GM21717 (cell line): ENCODE results near the gene LIPE.
"Not testable (repeated sequence)": the region's sequence is repeated elsewhere in the genome, so short reads cannot be mapped to it uniquely, and the experiment has no call there.

Experiments used
- ATAC-seq: cut with Tn5 transposase; IDR thresholded peaks from one replicate; pipeline ENCODE4 v1.9.1; 2021; ENCODE audit warnings: mild to moderate bottlenecking, moderate library complexity; ENCODE audit not compliant: unreplicated experiment

Gene LIPE, protein sequence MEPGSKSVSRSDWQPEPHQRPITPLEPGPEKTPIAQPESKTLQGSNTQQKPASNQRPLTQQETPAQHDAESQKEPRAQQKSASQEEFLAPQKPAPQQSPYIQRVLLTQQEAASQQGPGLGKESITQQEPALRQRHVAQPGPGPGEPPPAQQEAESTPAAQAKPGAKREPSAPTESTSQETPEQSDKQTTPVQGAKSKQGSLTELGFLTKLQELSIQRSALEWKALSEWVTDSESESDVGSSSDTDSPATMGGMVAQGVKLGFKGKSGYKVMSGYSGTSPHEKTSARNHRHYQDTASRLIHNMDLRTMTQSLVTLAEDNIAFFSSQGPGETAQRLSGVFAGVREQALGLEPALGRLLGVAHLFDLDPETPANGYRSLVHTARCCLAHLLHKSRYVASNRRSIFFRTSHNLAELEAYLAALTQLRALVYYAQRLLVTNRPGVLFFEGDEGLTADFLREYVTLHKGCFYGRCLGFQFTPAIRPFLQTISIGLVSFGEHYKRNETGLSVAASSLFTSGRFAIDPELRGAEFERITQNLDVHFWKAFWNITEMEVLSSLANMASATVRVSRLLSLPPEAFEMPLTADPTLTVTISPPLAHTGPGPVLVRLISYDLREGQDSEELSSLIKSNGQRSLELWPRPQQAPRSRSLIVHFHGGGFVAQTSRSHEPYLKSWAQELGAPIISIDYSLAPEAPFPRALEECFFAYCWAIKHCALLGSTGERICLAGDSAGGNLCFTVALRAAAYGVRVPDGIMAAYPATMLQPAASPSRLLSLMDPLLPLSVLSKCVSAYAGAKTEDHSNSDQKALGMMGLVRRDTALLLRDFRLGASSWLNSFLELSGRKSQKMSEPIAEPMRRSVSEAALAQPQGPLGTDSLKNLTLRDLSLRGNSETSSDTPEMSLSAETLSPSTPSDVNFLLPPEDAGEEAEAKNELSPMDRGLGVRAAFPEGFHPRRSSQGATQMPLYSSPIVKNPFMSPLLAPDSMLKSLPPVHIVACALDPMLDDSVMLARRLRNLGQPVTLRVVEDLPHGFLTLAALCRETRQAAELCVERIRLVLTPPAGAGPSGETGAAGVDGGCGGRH

DNA sequence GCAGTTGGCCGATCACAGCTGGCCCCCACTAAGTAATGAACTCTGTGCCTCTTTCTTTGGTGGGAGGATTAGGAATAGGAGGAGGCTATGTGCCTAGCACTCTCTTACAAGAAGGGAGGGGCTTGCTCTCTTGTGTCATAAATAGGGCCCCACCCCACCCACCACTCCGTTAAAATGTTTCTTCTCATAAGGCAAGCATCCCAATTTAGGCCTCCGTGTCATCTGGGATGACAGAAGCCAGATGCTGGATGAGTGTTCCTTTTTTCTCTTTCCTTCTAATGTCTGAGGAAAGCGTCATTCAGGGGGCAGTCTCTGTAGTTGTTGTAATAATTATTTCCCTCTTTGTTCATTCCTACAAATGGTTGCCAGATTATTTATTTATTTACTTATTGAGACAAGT is at the start of gene LIPE:
Gene LIPE (minus strand): TSS at position 76 of the 400 bp plus-strand sequence. CDS start 239 bp downstream, outside the sequence.
- no peak for ATAC-seq

DNA sequence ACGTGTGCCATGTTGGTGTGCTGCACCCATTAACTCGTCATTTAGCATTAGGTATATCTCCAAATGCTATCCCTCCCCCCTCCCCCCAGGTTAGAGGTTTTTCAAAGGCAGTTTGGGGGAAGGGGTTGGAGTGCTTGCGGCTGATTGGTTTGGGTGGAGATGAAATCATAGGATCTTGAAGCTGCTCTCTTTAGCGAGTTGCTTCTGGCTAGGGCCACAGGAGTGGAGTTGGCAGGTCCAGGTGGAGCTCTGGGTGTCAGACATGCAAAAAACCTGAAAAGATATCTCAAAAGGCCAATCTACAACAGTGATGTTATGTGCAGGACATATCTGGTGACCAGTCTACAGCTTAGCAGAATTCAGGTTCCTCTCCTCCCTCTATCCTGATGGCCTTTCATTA is 48.2 kb upstream of the LIPE start:
- no peak for ATAC-seq

DNA sequence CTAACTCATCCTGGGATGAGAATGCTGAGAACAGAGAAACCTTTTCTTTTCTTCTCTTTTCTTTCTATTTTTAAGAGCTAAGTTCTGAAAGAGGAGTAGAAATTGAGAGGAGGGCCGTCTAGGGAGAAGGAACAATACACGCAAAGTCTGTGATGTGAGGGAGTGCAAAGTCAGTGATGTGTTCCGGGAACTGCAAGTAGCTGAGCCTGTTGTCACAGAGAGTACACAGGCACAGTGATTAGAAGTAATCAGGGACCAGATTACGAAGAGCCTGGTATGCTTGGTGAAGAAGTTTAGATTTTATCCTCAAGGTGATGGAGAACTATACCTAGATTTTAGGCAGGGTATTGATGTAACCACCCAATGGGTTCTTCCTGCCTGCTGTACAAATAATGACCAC is 47.6 kb upstream of the LIPE start:
- ATAC-seq, result no peak

DNA sequence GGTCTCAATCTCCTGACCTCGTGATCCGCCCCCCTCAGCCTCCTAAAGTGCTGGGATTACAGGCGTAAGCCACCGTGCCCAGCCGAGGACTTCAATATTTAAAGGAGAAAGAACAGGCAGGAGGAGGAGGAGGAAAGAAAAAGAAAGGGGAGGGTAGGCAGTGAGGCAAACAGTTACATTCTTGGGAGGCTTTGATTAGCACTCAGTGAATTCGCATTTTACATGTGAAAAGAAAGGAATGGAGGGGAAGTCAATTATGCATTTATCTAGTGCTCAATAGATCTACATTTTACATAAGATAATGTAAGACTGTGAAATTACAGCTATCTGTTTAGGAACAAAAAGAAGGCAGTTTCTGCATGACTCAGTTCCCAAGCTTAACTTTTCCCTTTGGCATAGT is 46.5 kb upstream of the LIPE start:
- ATAC-seq, result no peak

DNA sequence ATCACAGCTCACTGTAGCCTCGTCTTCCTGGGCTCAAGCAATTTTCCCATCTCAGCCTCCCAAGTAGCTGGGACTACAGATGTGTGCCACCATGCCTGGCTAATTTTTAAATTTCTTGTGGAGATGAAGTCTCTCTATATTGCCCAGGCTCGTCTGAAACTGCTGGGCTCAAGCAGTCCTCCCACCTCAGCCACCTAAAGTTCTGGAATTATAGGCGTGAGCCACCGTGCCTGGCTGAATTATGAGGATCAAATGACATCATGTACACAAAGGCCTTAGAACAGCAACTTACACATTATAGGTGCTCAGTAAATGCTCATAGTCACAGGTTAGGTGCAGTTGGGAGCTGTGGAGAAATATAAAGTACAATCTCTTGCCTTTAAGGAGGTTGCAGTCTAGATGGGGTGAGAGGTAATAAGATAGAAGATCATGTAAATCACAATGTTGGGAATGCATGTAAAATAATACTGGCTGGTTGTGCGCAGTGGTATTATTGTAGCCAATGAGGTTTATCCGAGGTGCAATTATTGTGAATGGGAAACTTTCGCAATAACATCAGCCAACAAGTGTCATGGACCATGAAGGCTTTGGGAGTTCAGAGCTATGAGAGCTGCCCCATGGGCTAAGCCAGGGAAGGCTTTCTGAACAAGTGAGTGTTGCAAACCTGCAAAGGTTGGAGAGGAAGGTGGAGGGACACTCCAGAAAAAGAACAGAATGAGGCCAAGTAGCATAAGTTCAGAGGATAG is 45.4 kb upstream of the LIPE start:
- ATAC-seq, result no peak

DNA sequence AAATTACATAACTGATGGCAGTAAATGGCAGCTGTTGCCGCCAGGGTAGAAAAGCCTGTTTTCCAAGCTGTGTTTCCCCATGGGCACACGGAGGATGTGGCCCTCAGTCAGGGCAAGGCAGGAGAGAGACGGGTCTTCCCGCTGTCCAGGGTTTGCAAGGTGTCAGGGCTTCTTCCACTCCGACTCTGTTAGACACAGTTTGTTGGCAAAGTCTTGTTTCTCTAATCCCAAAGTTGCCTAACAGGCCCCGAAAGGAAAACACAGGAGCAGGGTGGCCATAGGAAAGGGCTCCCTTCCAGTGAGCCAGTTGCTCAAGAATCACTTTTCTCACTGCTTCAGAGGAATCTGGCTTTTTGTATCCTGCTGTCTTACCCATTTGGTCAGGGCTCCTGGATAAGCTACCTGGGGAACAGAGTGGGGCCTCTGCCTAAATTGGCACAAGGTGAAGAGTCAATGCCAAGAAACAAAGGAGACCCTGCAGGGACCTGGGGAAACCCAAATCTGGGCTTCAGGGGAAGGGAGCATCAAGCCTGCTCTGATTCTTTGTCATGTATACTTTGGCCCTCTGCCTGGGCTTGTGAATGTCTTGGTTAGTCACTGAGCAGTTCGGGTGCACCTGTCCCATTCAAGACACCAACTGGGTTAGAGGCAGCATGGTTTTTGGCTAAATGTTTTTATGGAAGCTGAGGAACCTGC is 44.5 kb upstream of the LIPE start:
- no peak for ATAC-seq

DNA sequence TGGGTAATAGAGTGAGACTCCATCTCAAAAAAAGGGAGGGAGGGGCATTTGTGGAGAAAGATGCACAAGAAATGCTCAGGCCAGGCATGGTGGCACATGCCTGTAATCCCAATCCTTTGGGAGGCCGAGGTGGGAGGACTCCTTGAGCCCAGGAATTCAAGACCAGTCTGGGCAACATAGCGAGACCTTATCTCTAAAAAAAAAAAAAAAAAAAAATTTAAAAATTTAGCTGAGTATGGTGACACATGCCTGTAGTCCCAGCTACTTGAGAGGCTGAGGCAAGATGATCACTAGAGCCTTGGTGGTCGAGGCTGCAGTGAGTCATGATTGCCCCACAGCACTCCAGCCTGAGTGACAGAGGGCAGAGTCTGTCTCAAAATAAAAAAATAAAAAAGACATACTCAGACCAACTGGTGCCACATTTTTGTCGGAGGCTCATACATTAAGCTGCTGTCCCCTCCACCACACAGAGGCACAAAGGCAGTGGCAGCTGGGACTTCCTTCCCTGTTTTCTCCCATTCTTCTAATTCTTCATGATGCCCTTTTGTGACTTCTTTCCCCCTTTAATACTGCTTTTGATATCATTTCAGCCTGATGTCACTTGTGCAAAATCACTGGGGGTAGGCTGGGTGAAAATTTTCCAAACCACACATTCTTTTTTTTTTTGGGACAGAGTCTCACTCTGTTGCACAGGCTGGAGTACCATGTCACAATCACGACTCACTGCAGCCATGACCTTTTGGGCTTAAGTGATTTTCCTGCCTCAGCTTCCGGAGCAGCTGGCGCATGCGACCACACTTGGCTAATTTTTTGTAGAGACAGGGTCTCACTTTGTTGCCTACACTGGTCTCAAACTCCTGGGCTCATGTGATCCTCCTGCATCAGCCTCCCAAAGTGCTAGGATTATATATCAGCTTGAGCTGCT is 42.4 kb upstream of the LIPE start:
- ATAC-seq, result no peak

DNA sequence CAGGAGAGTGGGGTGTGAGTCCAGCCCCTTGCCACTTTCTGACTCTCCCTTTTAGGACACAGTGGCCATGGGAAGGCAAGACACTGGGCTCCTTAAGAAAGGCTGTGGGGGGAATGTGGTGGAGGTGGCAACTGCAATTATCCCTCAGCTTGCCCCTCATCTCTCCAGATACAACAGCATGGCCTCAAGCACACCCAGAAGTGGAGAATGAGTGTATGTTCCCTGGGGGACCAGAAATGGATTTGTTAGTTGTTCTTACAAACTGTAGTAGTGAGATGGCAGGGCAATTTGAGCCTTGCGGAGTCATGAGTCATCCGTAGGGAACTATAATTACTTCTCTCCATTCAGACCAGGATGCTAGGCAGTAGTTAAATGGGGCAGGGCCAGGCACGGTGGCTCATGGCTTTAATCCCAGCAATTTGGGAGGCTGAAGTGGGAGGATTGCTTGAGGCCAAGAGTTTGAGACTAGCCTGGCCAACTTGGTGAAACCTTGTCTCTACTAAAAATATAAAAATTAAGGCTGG is 41.1 kb upstream of the LIPE start:
- ATAC-seq, result no peak

DNA sequence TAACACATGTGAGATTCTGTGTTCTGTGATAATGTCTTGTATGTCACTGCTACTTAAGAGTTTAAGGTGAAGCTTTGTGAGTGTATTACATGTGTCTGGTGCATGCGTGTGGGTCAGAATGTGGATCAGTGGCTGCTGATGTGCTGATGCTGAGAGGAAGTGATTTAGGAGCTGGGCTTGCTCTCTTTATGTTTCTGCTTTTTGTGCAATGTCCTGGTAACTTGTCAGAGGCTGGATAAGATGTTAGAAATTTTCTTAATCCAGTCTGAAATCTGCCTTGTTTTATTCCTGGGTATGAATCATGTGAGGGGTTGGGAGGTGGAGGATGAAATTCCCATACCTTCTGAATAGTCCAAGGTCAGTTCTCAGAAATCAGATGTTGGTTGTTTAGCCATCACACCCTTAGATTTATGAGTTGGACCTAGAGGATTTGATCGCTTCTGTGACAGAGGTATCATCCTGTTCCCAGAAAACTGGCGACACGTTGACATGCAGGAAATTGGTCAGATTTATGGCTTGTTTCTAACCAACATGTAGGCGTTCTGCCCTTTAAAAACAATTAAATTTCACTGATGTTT is 40.1 kb upstream of the LIPE start:
- ATAC-seq, result no peak

DNA sequence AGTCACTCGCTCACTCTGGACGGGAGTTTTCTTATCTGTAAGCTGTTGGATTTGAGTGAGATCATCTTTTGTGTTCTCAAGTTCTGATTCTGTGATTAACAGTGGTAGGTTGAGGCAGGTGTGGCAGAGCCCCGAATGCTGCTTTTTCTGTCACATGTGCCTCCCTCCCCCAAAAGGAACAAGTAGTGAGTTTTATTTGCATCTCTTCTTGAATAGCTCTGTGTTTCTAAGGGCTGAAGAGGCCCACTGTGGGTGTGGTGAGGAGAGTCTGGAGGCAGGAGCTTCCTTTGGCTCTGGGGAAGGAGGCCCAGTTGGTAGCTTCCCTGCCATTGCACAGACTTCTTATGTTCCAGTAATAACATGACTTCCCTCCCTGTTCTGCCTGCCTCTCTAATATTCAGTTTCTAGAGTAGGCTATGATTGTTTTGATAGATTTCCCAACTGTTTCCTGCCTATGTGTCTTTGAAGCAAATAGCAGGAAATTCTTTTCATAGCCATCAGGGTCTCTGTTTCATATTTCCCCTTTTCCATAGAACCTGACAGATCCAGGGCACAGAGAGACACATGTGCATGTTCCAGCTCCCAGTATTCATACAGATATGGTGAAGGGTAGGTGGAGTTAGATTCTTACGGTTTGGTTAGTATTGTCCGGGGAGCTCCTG is 39.5 kb upstream of the LIPE start:
- no peak for ATAC-seq

DNA sequence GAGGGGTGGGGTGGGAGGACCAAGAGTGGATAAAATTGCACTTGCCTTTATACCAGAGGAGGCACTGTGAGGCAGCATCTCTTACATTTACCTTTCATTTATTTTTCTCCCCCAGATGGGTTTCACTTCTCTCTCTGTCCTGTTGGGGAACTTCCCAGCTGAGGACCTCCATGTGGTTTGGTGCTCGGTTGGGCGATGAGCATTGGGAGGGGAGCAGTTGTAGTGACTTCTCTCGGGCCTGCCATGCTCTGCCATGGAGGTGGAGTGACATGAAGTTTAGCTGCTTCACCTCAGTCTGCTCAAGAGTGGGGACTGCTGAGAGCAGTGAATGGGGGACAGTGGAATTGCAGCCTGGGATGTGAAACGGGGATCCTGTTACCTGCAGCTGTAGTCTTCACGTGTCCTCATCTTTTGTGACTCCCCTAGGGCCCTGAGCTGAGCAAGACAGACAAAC is 38.7 kb upstream of the LIPE start:
- peak; percentile 73 for ATAC-seq

DNA sequence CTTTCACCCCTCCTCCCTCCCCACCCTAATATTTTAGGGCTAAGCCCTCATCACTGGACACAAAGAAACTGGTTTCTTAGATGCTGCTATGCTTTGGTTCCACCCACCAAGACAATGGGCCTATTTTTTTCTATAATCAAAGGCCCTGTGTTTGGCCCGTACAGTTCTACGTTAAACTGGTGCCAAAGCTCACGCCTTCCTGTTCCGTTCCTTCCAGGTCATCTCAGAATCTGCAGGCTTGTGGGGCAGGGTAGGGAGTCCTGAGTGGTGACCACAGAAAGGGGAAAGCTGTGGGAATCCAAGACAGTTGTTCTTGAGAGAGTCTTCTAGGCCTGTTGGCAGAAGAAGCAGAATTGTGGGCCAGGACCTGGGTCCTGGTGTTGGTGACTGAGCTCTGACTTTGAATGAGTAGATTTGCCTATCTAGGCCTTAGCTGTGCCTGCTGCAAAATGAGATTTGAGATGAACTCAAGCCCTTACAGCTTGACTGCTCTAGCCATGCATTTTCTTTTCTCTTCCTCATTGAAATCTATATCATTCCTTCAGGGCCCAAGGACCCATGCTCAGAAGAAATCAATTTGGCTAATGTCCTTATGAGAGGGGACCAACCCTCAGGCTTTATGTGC is 34.6 kb upstream of the LIPE start:
- ATAC-seq, result no peak

DNA sequence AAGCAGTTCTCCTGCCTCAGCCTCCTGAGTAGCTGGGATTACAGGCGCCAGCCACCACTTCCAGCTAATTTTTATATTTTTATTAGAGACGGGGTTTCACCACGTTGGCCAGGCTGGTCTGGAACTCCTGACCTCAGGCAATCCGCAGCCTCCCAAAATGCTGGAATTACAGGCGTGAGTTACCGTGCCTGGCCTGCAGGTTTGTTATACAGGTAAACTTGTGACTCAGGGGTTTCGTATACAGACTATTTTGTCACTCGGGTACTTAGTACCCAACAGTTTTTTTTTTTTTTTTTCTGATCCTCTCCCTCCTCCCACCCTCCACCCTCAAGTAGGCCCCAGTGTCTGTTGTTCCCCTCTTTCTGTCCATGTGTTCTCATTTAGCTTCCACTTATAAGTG is 34.0 kb upstream of the LIPE start:
- not testable (repeated sequence) for ATAC-seq

DNA sequence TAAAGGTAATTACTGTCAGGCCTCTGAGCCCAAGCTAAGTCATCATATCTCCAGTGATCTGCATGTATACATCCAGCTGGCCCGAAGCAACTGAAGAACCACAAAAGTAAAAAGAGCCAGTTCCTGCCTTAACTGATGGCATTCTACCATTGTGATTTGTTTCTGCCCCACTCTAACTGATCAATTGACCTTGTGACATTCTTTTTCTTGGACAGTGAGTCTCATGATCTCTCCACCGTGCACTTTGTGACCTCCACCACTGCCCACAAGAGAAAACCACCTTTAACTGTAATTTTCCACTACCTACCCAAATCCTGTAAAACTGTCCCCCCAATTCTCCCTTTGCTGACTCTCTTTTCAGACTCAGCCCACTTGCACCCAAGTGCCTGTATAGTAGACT is 32.7 kb upstream of the LIPE start:
- ATAC-seq, result no peak

DNA sequence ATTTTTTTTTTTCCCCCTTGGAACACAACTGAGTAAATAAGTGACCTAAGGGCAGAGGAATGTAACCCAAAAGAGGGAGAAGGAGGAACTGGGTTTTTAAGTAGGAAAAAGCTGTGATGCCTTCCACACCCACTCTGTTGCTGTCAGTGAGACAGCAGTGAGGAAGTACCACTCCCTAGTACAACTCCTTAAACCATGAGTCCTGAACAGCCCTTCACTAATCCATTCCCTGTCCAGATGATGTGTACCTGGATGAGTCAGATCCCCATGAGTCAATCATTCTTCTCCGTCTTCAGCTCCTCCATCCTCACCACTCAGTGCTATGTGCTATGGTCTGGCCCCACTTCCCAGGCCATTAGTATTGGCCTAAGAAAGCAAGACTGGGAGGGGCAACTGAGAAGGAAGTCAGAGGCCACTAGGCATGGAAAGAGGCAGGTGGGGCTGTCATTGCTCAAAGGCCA is 28.5 kb upstream of the LIPE start:
- ATAC-seq, result no peak

DNA sequence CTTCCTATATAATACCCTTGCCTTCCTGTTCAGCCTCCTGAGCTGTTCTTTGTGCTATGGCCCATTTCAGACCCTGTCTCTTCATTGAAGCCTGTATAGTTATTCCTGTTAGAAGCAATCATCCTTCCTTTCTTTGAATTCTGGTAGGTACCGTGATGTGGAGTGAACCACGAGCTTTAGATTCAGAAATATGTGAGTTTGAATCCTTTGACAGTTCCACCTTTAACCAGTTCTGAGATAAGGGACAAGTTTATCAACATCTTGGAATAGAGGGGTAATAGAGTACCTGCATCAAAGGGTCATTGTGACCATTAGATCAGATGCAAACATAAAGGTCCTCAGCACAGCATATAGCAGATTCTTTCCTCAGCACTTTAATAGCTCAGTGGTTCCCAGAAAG is 27.9 kb upstream of the LIPE start:
- no peak for ATAC-seq

DNA sequence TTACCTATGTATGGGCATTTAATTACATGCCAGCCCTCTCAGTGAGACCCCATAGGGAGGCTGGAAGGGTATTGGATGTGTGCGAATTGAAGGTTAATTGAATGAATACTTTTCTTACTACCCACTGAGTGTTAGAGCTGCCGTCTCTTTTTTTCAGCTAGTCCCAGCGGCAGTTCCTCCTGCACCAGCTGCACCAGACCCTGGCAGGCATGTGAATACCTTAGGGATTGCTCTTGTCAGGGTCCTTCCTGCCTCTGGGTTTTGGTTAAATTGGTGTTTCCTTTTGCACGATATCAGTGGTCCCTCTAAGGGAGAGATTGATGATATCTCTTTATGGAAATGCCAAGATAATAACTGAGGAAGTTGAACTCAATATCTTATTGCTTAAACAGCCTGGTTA is 25.4 kb upstream of the LIPE start:
- ATAC-seq, result no peak
